Right lobe of liver (tissue), 6 donors: ENCODE results near the gene ACOX2. TPM values are rescaled to one million over a fixed set of nuclear protein-coding genes. Genes with fewer than 3 reads are reported as not detected.

Experiments
- ATAC-seq, 4 donors: fragments of 200-7000 bp; cut with Tn5 transposase; one replicate each; pipeline ENCODE4 v1.9.1; 2020; ENCODE audit warnings: mild to moderate bottlenecking in 4 of 4, moderate library complexity in 4 of 4
- DNase-seq, 3 donors: peaks; one replicate each; pipeline ENCODE4 v3.0.0-alpha.2; 2020
- H3K27ac ChIP-seq, 3 donors: fragments of 200-600 bp; one replicate each; pipeline ENCODE4 v1.8.0; 2022
- H3K27me3 ChIP-seq, 2 donors: fragments of 200-600 bp; one replicate each; pipeline ENCODE4 v1.8.0; 2022
- H3K36me3 ChIP-seq, 4 donors: fragments of 200-600 bp; sonication (generic) in 1 of 4; one replicate each; pipeline versions ENCODE4 v1.5.1 to v1.8.0; 2017 to 2022; ENCODE audit warnings: control low read depth in 1 of 4
- H3K4me1 ChIP-seq, 4 donors: fragments of 200-600 bp; sonication (generic) in 1 of 4; one replicate each; pipeline versions ENCODE4 v1.5.1 to v1.8.0; 2017 to 2022; ENCODE audit warnings: control low read depth in 1 of 4
- H3K4me3 ChIP-seq, 3 donors: fragments of 200-600 bp; one replicate each; pipeline ENCODE4 v1.8.0; 2022
- H3K9me3 ChIP-seq, 4 donors: fragments of 200-600 bp; sonication (generic) in 1 of 4; one replicate each; pipeline versions ENCODE4 v1.5.1 to v1.8.0; 2017 to 2022; ENCODE audit warnings: control low read depth in 1 of 4
- CTCF ChIP-seq, 4 donors: fragments of 200-600 bp in 3 of 4; fragments of 450-650 bp in 1 of 4; IDR thresholded peaks; one replicate each; pipeline versions ENCODE4 v1.5.1 to v1.8.0; 2016 to 2022; ENCODE audit warnings: antibody characterized with exemption in 4 of 4, mild to moderate bottlenecking in 2 of 4
- POLR2A ChIP-seq: fragments of 450-650 bp; IDR thresholded peaks from one replicate; pipeline ENCODE4 v1.6.1; 2017; ENCODE audit warnings: antibody characterized with exemption, mild to moderate bottlenecking
- WGBS: methylation state at CpG from one replicate; pipeline ENCODE4 v1.1.6; 2018; ENCODE audit warnings: low coverage, low lambda C conversion rate; ENCODE audit not compliant: insufficient coverage; ENCODE audit errors: missing lambda C conversion rate; 5-methylcytosine and 5-hydroxymethylcytosine counted together
- intact Hi-C, 2 donors: fragments of 100-400 bp; cut with DNase I; formaldehyde crosslinking; loops; one replicate each; pipeline versions ENCODE4 v1.11.2 to v1.14.1; 2022
- total RNA-seq, 6 experiments: library from RNA; depleted of rRNA in 2 of 6; stranded (reverse); fragments of >200 nt in 2 of 6; fragmentation: NEBNext Ultra II Directional in 3 of 6; extraction: Animal tissue kit (Norgen Biotek cat#: 25700) in 3 of 6; gene quantifications; one replicate each; pipeline versions ENCODE4 v1.1.0 to v1.2.4, GENCODE V29; 2016 to 2023
- donor health status: DM: no; HTN: yes; CAD: no.
- donor health status: DM: no; HTN: no; CAD: no.
- donor health status: DM: no; HTN: no; CAD: no.
- donor health status: DM: no; HTN: yes; CAD: no.
- donor health status: DM: no; HTN: yes; CAD: no.

ACOX2 gene
- total RNA-seq, 6 experiments from 2014 or later: 67.8 to 269 (median 149) TPM

- DNase-seq: no peak
Measured at GRCh38 chr3:58576716-58577115, 39.7 kb upstream of the ACOX2 start.

GRCh38 chr3:58575971-58576652 is 39.1 kb upstream of the ACOX2 start:
- TF ChIP-seq POLR2A: no peak
- no peak overlapping the region for H3K27ac ChIP-seq
- ATAC-seq: peak; percentile 21 to 56 (median 41)

More at GRCh38 chr3:58576716-58577115, 39.7 kb upstream of the ACOX2 start:
- TF ChIP-seq CTCF (IDR thresholded peaks at IDR 0.05) (no peak), POLR2A (no peak)
- no peaks in the 10 kb centered on the region for H3K36me3 ChIP-seq
- intact Hi-C loops: no loop called here
- no peaks in the 10 kb centered on the region for H3K4me1 ChIP-seq
- 73% methylated on average over 4 of the region's 6 CpGs for WGBS
- no peaks in the 10 kb centered on the region for H3K9me3 ChIP-seq
- H3K27ac ChIP-seq: peak overlapping the region in 1 of 3 donors; percentile 20
- no peak overlapping the region for H3K4me3 ChIP-seq
- no peaks in the 10 kb centered on the region for H3K27me3 ChIP-seq
- ATAC-seq: no peak

GRCh38 chr3:58574682-58575081 is 37.7 kb upstream of the ACOX2 start:
- DNase-seq (no peak), ATAC-seq (no peak)
- peaks cover 0 to under 1% (median 0%) of the 10 kb centered on the region in 4 donors for H3K4me1 ChIP-seq
- intact Hi-C loops: no loop called here
- H3K4me3 ChIP-seq: no peak overlapping the region
- no peaks in the 10 kb centered on the region for H3K36me3 ChIP-seq
- H3K27me3 ChIP-seq: no peaks in the 10 kb centered on the region
- no peak overlapping the region for H3K27ac ChIP-seq
- TF ChIP-seq CTCF (IDR thresholded peaks at IDR 0.05) (no peak), POLR2A (no peak)
- WGBS: no CpG with 5 or more reads among the region's 4 CpGs
- no peaks in the 10 kb centered on the region for H3K9me3 ChIP-seq

More at GRCh38 chr3:58575971-58576652, 39.1 kb upstream of the ACOX2 start:
- no peaks in the 10 kb centered on the region for H3K27me3 ChIP-seq
- no peak overlapping the region for H3K4me3 ChIP-seq
- H3K4me1 ChIP-seq: no peaks in the 10 kb centered on the region
- intact Hi-C loops: no loop called here
- no peaks in the 10 kb centered on the region for H3K9me3 ChIP-seq
- DNase-seq: peak in 1 of 3 donors; percentile 41
- no peaks in the 10 kb centered on the region for H3K36me3 ChIP-seq
- WGBS: 32% methylated on average over 6 of the region's 8 CpGs

- DNase-seq: no peak
- Histone ChIP-seq H3K36me3 (no peaks in the 10 kb centered on the region), H3K4me1 (peaks cover 0 to 6% (median 0%) of the 10 kb centered on the region in 4 donors), H3K4me3 (no peak overlapping the region), H3K27ac (no peak overlapping the region), H3K9me3 (no peaks in the 10 kb centered on the region), H3K27me3 (no peaks in the 10 kb centered on the region)
- 85% methylated on average over 2 of the region's 3 CpGs for whole genome bisulfite sequencing
- TF ChIP-seq CTCF (IDR thresholded peaks at IDR 0.05) (no peak), POLR2A (no peak)
- intact Hi-C loops: no loop called here
- no peak for ATAC-seq
Measured at GRCh38 chr3:58574106-58574505, 37.1 kb upstream of the ACOX2 start.

GRCh38 chr3:58573640-58574039 is 36.6 kb upstream of the ACOX2 start:
- Histone ChIP-seq H3K9me3 (no peaks in the 10 kb centered on the region), H3K4me3 (no peak overlapping the region), H3K27ac (no peak overlapping the region), H3K36me3 (no peaks in the 10 kb centered on the region), H3K4me1 (peaks cover 0 to 7% (median 0%) of the 10 kb centered on the region in 4 donors), H3K27me3 (no peaks in the 10 kb centered on the region)
- ATAC-seq: no peak
- intact Hi-C loops: no loop called here
- WGBS: 60% methylated on average over 3 of the region's 6 CpGs
- no peak for DNase-seq
- no peak for TF ChIP-seq POLR2A
- no peak for TF ChIP-seq CTCF (IDR thresholded peaks at IDR 0.05)
